ENCODE measurements around the gene DLX1.

DLX1 gene

DNA sequence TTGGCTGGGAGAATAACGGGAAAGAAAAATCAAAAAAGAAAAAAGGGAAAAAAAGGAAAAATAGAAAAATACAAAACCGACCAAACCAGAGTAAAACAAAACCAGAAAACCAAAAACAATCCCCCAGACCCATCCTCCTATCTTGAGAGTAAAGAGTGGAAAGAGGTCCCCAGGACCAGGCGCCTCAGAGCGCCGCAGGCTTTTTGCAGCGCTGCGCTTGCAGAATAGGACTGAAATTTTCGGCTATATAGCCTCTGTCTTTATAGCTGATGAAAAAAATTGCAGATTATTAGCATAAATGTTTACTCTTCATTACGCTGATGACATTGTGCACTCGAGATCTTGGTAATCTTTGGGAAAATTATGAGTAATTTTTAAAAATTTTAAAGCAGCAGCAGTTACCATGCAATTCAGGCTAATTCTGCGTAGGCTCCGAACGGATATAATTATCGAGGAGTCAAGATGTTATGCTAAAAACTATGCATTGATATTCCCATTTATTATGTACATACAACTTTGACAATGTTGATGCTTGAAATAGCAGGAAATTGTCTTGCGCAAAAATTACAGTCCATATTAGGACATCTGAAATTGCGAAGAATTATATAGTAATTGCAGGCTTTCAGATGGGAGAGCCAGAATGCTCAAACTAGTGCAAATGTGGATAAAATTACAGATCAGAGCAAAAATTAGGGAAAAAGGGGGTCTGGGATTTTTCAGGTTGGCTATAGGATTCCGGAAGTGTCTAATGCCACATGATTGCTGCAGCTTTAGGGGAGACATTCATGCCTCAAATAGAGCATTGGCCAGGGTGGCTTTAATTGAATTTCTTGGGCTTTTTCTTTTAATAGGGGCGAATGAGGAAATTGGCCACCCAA lies 8.3 kb downstream of the DLX1 start:
- TF ChIP-seq, protein P1, sequence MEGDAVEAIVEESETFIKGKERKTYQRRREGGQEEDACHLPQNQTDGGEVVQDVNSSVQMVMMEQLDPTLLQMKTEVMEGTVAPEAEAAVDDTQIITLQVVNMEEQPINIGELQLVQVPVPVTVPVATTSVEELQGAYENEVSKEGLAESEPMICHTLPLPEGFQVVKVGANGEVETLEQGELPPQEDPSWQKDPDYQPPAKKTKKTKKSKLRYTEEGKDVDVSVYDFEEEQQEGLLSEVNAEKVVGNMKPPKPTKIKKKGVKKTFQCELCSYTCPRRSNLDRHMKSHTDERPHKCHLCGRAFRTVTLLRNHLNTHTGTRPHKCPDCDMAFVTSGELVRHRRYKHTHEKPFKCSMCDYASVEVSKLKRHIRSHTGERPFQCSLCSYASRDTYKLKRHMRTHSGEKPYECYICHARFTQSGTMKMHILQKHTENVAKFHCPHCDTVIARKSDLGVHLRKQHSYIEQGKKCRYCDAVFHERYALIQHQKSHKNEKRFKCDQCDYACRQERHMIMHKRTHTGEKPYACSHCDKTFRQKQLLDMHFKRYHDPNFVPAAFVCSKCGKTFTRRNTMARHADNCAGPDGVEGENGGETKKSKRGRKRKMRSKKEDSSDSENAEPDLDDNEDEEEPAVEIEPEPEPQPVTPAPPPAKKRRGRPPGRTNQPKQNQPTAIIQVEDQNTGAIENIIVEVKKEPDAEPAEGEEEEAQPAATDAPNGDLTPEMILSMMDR (IDR thresholded peaks at IDR 0.05; ENCODE audit: borderline replicate concordance, control extremely low read depth, extremely low read depth, insufficient read depth, missing control alignments) = no peak
- DNase-seq (ENCODE audit: low spot score) = peak; percentile 17
- in situ Hi-C loops (cut with MboI; ENCODE audit: low sequenced_read_pairs, unreplicated experiment) = loop anchor here (25.0 kb wide), 2 partner anchors 1281 to 1381 kb away; partner anchors contain the start of genes GAD1 and SP5

GRCh38 chr2:172094294-172095145 lies 9.2 kb downstream of the DLX1 start:
- TF ChIP-seq, protein P1 (IDR thresholded peaks at IDR 0.05; ENCODE audit: borderline replicate concordance, control extremely low read depth, extremely low read depth, insufficient read depth, missing control alignments) = no peak
- DNase-seq (ENCODE audit: low spot score) = peak; percentile 63
- in situ Hi-C loops (cut with MboI; ENCODE audit: low sequenced_read_pairs, unreplicated experiment) = loop anchor here (25.0 kb wide), 2 partner anchors 1282 to 1382 kb away; partner anchors contain the start of genes GAD1 and SP5

DNA sequence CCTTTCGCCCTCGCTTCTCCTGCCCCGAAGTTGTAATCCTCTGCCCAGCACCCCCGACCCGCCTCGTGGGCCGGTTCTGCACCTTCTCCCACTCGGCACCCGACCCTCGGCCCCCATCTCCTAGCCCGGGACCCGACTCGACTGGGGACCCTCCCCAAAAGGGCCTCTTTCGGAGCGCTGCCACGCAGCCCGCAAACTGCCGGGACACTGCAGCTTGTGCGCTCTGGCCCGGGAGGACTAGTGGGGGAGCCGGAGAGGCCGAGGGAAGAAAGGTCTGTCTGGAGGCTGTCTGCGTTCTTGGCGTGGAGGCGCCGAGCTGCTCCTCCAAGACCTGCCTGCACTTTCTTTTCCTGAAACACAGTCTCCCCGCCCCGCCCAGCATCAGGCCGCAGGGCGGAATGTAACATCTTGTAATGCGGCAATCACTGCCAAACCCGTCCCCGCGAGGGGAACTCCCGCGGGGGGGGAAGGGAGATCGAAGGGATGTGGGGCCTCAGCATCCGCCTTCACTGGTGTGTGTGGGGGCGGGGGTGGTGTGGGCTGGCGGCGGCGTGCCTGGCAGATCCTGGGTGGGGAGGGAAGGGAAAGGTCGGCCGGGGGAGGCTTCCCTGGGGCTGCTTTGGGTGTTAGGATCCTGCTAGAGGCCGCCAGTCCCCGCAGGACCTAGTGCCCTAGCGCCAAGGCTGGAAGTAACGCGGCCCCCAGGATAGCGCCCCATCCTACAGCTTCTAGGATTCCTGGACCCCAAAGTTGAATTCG lies 10.0 kb downstream of the DLX1 start:
- in situ Hi-C loops (cut with MboI; ENCODE audit: low sequenced_read_pairs, unreplicated experiment) = loop anchor here (25.0 kb wide), 2 partner anchors 1283 to 1383 kb away; partner anchors contain the start of genes GAD1 and SP5
- TF ChIP-seq, protein P1 (IDR thresholded peaks at IDR 0.05; ENCODE audit: borderline replicate concordance, control extremely low read depth, extremely low read depth, insufficient read depth, missing control alignments) = no peak
- peak; percentile 79 for DNase-seq (ENCODE audit: low spot score)

DNA sequence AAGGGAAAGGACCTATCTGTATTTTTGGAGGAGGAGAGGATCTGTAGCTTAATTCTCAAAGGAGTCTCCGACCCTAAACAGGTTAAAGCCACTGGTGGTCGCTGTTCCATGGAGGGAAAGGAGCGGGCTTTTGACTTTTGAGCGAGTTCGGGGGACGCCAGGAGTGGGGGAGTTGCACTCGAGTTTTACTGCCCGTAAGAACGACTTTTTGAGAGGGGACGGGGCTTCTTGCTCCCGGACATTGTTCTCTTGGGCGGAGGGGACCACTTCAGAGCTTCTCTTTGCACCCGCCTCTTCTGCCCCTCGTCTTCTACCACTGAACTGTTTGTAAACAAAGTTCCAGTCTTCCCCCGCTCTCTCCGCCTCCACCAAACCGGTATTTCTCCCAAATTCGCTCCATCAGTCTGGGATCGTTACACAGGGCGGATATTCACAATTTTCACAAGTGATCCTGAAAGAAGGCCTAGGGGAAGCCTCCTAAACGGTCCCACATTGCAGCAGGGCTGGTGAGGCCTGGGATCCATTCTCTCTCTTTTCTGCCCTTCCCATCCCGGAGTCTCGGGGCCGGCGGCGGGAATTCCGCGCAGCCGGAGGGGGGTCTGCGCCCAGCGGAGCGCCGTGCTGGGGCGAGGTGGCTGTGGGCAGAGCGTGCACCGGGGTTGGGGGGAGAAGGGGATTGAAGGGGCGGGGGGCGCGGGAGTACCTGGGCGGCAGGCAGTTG lies 10.8 kb downstream of the DLX1 start:
- DNase-seq (ENCODE audit: low spot score) = peak; percentile 47
- in situ Hi-C loops (cut with MboI; ENCODE audit: low sequenced_read_pairs, unreplicated experiment) = loop anchor here (25.0 kb wide), 2 partner anchors 1284 to 1384 kb away; partner anchors contain the start of genes GAD1 and SP5
- TF ChIP-seq, protein P1 (IDR thresholded peaks at IDR 0.05; ENCODE audit: borderline replicate concordance, control extremely low read depth, extremely low read depth, insufficient read depth, missing control alignments) = peak; percentile 25

GRCh38 chr2:172096626-172097547 lies 11.6 kb downstream of the DLX1 start:
- in situ Hi-C loops (cut with MboI; ENCODE audit: low sequenced_read_pairs, unreplicated experiment) = loop anchor here (25.0 kb wide), 2 partner anchors 1285 to 1385 kb away; partner anchors contain the start of genes GAD1 and SP5
- TF ChIP-seq, protein P1 (IDR thresholded peaks at IDR 0.05; ENCODE audit: borderline replicate concordance, control extremely low read depth, extremely low read depth, insufficient read depth, missing control alignments) = no peak
- DNase-seq (ENCODE audit: low spot score) = peak; percentile 41
